Liver (tissue), 9 donors: Measurements from ENCODE around the gene RCSD1. TPM values are rescaled to one million over a fixed set of nuclear protein-coding genes. Genes with fewer than 3 reads are reported as not detected.

Source experiments
- DNase-seq: peaks from one replicate; pipeline ENCODE4 v3.0.0-alpha.2; 2017; ENCODE audit warnings: low spot score
- H3K27ac ChIP-seq, 2 donors: one replicate each; pipeline ENCODE4 v1.7.0; 2013; ENCODE audit warnings: inconsistent platforms in 2 of 2, low read length in 2 of 2, control low read depth in 1 of 2, low read depth in 1 of 2, mild to moderate bottlenecking in 1 of 2
- H3K27me3 ChIP-seq, 4 donors: one replicate each; pipeline versions ENCODE4 v1.6.1 to v1.7.0; 2013; ENCODE audit warnings: low read length in 3 of 4, inconsistent platforms in 1 of 4, mild to moderate bottlenecking in 1 of 4, moderate library complexity in 1 of 4; ENCODE audit not compliant: control insufficient read depth in 4 of 4, insufficient read depth in 4 of 4
- H3K36me3 ChIP-seq, 4 donors: one replicate each; pipeline versions ENCODE4 v1.6.1 to v1.7.0; 2013; ENCODE audit warnings: low read length in 3 of 4, mild to moderate bottlenecking in 3 of 4, low read depth in 1 of 4, moderate library complexity in 1 of 4; ENCODE audit not compliant: control insufficient read depth in 4 of 4, insufficient read depth in 3 of 4
- H3K4me1 ChIP-seq, 4 donors: one replicate each; pipeline versions ENCODE4 v1.6.1 to v1.7.0; 2013; ENCODE audit warnings: low read length in 3 of 4, mild to moderate bottlenecking in 3 of 4, moderate library complexity in 1 of 4; ENCODE audit not compliant: control insufficient read depth in 4 of 4, insufficient read depth in 4 of 4
- H3K4me3 ChIP-seq, 3 donors: one replicate each; pipeline versions ENCODE4 v1.6.1 to v1.7.0; 2013; ENCODE audit warnings: low read length in 3 of 3, control low read depth in 1 of 3, low read depth in 1 of 3, mild to moderate bottlenecking in 1 of 3
- H3K9ac ChIP-seq, 2 donors: one replicate each; pipeline ENCODE4 v1.7.0; 2013; ENCODE audit warnings: low read length in 2 of 2, mild to moderate bottlenecking in 2 of 2, moderate library complexity in 2 of 2, control low read depth in 1 of 2, low read depth in 1 of 2
- H3K9me3 ChIP-seq, 4 donors: one replicate each; pipeline versions ENCODE4 v1.6.1 to v1.7.0; 2013; ENCODE audit warnings: low read length in 3 of 4; ENCODE audit not compliant: control insufficient read depth in 4 of 4
- EGR1 ChIP-seq, 2 donors: IDR thresholded peaks; 2 replicates each; pipeline ENCODE4 v1.6.1; 2016 to 2018; ENCODE audit warnings: antibody characterized with exemption in 2 of 2, low read depth in 2 of 2
- GABPA ChIP-seq, 2 donors: IDR thresholded peaks in 1 of 2; conservative IDR thresholded peaks in 1 of 2; 2 replicates each; pipeline ENCODE4 v1.6.1; 2016; ENCODE audit warnings: antibody characterized with exemption in 2 of 2, mild to moderate bottlenecking in 1 of 2, moderate library complexity in 1 of 2
- HNF4A ChIP-seq, 2 donors: conservative IDR thresholded peaks; 2 replicates each; pipeline ENCODE4 v1.6.1; 2016; ENCODE audit warnings: antibody characterized with exemption in 2 of 2, mild to moderate bottlenecking in 2 of 2
- RAD21 ChIP-seq, 2 donors: IDR thresholded peaks; 2 replicates each; pipeline ENCODE4 v1.6.1; 2016; ENCODE audit warnings: antibody characterized with exemption in 2 of 2, mild to moderate bottlenecking in 2 of 2
- RXRA ChIP-seq, 2 donors: IDR thresholded peaks; 2 replicates each; pipeline ENCODE4 v1.6.1; 2017 to 2018; ENCODE audit warnings: antibody characterized with exemption in 2 of 2, mild to moderate bottlenecking in 1 of 2
- TAF1 ChIP-seq: conservative IDR thresholded peaks from 2 replicates; pipeline ENCODE4 v1.6.1; 2016; ENCODE audit warnings: antibody characterized with exemption, mild to moderate bottlenecking
- YY1 ChIP-seq: IDR thresholded peaks from 2 replicates; pipeline ENCODE4 v1.6.1; 2016; ENCODE audit warnings: antibody characterized with exemption, mild to moderate bottlenecking
- WGBS: extraction: QIAGEN DNeasy Blood & Tissue Kit; methylation state at CpG from one replicate; pipeline ENCODE4 v1.1.7; 2013; 5-methylcytosine and 5-hydroxymethylcytosine counted together
- polyA plus RNA-seq, 2 donors: library from polyadenylated mRNA; stranded (reverse) in 1 of 2; unstranded in 1 of 2; fragments of 200-250 nt in 1 of 2; fragments of >200 nt in 1 of 2; fragmentation: Nextera tagmentation in 1 of 2; extraction: Ambion mirVana in 1 of 2; gene quantifications; one replicate each; pipeline versions ENCODE4 v1.2.1 to v1.2.3, GENCODE V29; 2013 to 2015
- total RNA-seq, 2 donors: library from RNA; depleted of rRNA; stranded (reverse); fragments of >200 nt; gene quantifications; one replicate each; pipeline ENCODE4 v1.2.3, GENCODE V29; 2014
- TF ChIP-seq, protein P1 (sequence below): IDR thresholded peaks from 2 replicates; pipeline ENCODE4 v1.6.1; 2016; ENCODE audit warnings: antibody characterized with exemption, mild to moderate bottlenecking
- TF ChIP-seq, protein P2 (sequence below): fragments of 150-350 bp; IDR thresholded peaks from 2 replicates; pipeline ENCODE4 v1.5.1; 2017; ENCODE audit warnings: improper control_type of control experiment, low read depth, low read length; ENCODE audit not compliant: missing input control
- TF ChIP-seq, protein P3 (sequence below): IDR thresholded peaks from 2 replicates; pipeline ENCODE4 v1.6.1; 2016; ENCODE audit warnings: antibody characterized with exemption
- donor health status: healthy.
- donor health status: healthy.
- donor health status: healthy.
- donor health status: healthy.
- donor health status: healthy.

RCSD1 gene
- total and polyA plus RNA-seq, 4 donors: 3.1 to 15.0 (median 6.0) TPM

DNA sequence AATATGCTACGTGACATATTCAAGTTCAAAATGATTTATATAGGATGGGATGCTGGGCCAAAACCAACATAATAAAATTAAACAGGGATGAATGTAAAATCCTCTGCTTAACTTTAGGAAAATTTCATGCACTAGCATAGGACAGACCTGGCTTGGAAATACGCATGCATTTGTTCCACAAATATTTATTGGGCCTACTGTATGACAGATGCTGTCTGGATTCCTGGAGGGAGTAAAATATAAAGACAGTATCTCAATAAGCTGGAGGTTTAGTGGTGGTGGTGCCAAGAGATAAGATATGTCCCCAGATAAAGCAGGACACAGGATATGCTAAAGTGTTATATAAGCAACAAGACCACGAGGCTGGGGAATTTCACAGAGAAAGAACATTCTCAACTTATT, 15.1 kb downstream of the RCSD1 start (continued):
- TF ChIP-seq, protein P1, sequence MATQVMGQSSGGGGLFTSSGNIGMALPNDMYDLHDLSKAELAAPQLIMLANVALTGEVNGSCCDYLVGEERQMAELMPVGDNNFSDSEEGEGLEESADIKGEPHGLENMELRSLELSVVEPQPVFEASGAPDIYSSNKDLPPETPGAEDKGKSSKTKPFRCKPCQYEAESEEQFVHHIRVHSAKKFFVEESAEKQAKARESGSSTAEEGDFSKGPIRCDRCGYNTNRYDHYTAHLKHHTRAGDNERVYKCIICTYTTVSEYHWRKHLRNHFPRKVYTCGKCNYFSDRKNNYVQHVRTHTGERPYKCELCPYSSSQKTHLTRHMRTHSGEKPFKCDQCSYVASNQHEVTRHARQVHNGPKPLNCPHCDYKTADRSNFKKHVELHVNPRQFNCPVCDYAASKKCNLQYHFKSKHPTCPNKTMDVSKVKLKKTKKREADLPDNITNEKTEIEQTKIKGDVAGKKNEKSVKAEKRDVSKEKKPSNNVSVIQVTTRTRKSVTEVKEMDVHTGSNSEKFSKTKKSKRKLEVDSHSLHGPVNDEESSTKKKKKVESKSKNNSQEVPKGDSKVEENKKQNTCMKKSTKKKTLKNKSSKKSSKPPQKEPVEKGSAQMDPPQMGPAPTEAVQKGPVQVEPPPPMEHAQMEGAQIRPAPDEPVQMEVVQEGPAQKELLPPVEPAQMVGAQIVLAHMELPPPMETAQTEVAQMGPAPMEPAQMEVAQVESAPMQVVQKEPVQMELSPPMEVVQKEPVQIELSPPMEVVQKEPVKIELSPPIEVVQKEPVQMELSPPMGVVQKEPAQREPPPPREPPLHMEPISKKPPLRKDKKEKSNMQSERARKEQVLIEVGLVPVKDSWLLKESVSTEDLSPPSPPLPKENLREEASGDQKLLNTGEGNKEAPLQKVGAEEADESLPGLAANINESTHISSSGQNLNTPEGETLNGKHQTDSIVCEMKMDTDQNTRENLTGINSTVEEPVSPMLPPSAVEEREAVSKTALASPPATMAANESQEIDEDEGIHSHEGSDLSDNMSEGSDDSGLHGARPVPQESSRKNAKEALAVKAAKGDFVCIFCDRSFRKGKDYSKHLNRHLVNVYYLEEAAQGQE: no peak

DNA sequence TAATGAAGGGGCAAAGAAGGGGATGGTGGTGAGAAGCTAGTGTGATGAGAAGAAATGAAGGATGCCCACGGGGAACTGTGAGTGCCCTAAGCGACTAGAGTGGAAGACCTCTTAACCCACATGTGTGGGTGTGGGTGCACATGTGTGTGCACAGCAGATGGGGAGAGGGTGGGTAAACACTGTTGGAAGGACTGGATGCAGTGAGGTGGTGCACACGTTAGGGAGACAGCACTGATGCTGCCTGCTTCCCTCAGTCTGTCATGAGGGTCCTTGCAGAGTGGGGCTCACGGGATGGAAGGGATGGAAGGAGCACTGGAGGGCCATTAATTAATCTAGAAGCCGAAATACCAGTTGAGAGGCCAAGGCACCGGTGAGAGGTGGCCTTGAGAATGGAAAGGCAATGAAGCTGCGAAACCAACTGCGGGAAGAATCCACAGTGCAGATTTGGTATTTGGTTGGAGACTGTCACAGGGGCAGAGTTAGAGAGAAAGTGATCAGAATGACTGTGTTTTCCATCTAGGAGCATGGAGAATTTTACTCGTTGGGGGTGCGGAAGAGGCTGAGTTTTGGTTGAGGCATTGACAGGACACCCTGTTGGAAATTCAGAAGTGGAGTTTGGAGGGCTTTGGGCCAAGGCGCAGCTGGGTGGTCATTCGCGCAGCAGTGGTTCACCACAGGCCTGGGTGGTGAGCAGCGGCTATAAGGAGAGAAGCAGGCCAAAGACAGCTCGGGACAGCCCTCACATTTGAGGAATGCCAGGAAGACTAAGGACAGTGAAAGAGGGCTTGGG, 15.8 kb downstream of the RCSD1 start:
- Histone ChIP-seq H3K9ac (no peak overlapping the region), H3K27me3 (no peaks in the 10 kb centered on the region), H3K36me3 (peaks cover 0 to 5% (median 0%) of the 10 kb centered on the region in 4 donors), H3K9me3 (no peaks in the 10 kb centered on the region), H3K4me1 (peaks cover 0 to 7% (median 3%) of the 10 kb centered on the region in 4 donors), H3K4me3 (no peak overlapping the region), H3K27ac (no peak overlapping the region)
- DNase-seq: no peak
- TF ChIP-seq HNF4A (conservative IDR thresholded peaks at IDR 0.05) (no peak), RAD21 (IDR thresholded peaks at IDR 0.05) (no peak), TAF1 (no peak), YY1 (no peak), GABPA (IDR thresholded peaks at IDR 0.05 in 1 of 2, conservative IDR thresholded peaks at IDR 0.05 in 1 of 2) (no peak), EGR1 (IDR thresholded peaks at IDR 0.05; ENCODE audit: low read depth in 2 of 2) (no peak), RXRA (IDR thresholded peaks at IDR 0.05) (no peak)
- TF ChIP-seq, protein P1: no peak
- TF ChIP-seq, protein P2, sequence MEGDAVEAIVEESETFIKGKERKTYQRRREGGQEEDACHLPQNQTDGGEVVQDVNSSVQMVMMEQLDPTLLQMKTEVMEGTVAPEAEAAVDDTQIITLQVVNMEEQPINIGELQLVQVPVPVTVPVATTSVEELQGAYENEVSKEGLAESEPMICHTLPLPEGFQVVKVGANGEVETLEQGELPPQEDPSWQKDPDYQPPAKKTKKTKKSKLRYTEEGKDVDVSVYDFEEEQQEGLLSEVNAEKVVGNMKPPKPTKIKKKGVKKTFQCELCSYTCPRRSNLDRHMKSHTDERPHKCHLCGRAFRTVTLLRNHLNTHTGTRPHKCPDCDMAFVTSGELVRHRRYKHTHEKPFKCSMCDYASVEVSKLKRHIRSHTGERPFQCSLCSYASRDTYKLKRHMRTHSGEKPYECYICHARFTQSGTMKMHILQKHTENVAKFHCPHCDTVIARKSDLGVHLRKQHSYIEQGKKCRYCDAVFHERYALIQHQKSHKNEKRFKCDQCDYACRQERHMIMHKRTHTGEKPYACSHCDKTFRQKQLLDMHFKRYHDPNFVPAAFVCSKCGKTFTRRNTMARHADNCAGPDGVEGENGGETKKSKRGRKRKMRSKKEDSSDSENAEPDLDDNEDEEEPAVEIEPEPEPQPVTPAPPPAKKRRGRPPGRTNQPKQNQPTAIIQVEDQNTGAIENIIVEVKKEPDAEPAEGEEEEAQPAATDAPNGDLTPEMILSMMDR: no peak
- TF ChIP-seq, protein P3, sequence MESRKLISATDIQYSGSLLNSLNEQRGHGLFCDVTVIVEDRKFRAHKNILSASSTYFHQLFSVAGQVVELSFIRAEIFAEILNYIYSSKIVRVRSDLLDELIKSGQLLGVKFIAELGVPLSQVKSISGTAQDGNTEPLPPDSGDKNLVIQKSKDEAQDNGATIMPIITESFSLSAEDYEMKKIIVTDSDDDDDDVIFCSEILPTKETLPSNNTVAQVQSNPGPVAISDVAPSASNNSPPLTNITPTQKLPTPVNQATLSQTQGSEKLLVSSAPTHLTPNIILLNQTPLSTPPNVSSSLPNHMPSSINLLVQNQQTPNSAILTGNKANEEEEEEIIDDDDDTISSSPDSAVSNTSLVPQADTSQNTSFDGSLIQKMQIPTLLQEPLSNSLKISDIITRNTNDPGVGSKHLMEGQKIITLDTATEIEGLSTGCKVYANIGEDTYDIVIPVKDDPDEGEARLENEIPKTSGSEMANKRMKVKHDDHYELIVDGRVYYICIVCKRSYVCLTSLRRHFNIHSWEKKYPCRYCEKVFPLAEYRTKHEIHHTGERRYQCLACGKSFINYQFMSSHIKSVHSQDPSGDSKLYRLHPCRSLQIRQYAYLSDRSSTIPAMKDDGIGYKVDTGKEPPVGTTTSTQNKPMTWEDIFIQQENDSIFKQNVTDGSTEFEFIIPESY: no peak
- 80% methylated on average over 15 of the region's 15 CpGs for WGBS
